ENCODE results near the gene LAMP1. TPM values are rescaled to one million over a fixed set of nuclear protein-coding genes. Genes with fewer than 3 reads are reported as not detected.
A peak's percentile ranks its signal among the peaks of the same experiment; 100 is the strongest.

The LAMP1 gene
- total RNA-seq, 1 donor from 2014 or later, result 152 TPM

DNA sequence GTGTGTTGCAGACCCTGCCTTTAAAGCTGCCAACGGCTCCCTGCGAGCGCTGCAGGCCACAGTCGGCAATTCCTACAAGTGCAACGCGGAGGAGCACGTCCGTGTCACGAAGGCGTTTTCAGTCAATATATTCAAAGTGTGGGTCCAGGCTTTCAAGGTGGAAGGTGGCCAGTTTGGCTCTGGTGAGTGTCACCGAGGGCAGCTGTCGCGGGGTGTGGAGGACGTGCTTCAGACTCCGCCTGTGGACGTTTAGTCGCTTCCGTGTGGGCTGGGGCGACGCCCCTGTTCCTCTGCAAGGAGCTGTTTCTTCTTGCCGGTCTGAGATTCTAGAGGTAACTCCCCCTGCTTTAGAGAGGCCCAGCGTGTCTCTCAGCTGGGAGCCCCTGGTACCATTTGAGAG is 24.5 kb downstream of the LAMP1 start:
- TF ChIP-seq, protein P1, sequence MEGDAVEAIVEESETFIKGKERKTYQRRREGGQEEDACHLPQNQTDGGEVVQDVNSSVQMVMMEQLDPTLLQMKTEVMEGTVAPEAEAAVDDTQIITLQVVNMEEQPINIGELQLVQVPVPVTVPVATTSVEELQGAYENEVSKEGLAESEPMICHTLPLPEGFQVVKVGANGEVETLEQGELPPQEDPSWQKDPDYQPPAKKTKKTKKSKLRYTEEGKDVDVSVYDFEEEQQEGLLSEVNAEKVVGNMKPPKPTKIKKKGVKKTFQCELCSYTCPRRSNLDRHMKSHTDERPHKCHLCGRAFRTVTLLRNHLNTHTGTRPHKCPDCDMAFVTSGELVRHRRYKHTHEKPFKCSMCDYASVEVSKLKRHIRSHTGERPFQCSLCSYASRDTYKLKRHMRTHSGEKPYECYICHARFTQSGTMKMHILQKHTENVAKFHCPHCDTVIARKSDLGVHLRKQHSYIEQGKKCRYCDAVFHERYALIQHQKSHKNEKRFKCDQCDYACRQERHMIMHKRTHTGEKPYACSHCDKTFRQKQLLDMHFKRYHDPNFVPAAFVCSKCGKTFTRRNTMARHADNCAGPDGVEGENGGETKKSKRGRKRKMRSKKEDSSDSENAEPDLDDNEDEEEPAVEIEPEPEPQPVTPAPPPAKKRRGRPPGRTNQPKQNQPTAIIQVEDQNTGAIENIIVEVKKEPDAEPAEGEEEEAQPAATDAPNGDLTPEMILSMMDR (conservative IDR thresholded peaks at IDR 0.05), result no peak
- Mint-ChIP-seq H3K27ac (no peak overlapping the region), H3K27me3 (no peaks in the 10 kb centered on the region), H3K9me3 (no peaks in the 10 kb centered on the region), H3K4me1 (ENCODE audit: unreplicated experiment) (no peaks in the 10 kb centered on the region), H3K4me3 (no peak overlapping the region), H3K36me3 (peaks cover 8% of the 10 kb centered on the region)
- DNase-seq (ENCODE audit: extremely low spot score, unreplicated experiment), result no peak

DNA sequence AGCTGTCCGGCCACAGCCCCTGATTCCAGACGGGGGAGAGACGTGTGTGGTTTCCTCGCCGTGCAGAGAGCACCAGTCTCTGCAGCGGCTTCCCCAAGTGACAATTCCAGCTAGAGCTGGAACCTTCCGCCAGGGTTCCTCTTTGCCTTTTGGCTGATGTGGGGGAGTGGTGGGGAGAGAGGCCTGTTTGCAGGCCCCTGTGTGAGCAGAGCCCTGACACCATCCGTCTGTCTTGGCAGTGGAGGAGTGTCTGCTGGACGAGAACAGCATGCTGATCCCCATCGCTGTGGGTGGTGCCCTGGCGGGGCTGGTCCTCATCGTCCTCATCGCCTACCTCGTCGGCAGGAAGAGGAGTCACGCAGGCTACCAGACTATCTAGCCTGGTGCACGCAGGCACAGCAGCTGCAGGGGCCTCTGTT is 25.0 kb downstream of the LAMP1 start:
- no peaks in the 10 kb centered on the region for H3K27me3 Mint-ChIP-seq
- no peaks in the 10 kb centered on the region for H3K9me3 Mint-ChIP-seq
- H3K36me3 Mint-ChIP-seq, result peaks cover 8% of the 10 kb centered on the region
- no peak overlapping the region for H3K27ac Mint-ChIP-seq
- DNase-seq (ENCODE audit: extremely low spot score, unreplicated experiment), result no peak
- H3K4me1 Mint-ChIP-seq (ENCODE audit: unreplicated experiment), result no peaks in the 10 kb centered on the region
- no peak overlapping the region for H3K4me3 Mint-ChIP-seq
- TF ChIP-seq, protein P1 (conservative IDR thresholded peaks at IDR 0.05), result no peak

DNA sequence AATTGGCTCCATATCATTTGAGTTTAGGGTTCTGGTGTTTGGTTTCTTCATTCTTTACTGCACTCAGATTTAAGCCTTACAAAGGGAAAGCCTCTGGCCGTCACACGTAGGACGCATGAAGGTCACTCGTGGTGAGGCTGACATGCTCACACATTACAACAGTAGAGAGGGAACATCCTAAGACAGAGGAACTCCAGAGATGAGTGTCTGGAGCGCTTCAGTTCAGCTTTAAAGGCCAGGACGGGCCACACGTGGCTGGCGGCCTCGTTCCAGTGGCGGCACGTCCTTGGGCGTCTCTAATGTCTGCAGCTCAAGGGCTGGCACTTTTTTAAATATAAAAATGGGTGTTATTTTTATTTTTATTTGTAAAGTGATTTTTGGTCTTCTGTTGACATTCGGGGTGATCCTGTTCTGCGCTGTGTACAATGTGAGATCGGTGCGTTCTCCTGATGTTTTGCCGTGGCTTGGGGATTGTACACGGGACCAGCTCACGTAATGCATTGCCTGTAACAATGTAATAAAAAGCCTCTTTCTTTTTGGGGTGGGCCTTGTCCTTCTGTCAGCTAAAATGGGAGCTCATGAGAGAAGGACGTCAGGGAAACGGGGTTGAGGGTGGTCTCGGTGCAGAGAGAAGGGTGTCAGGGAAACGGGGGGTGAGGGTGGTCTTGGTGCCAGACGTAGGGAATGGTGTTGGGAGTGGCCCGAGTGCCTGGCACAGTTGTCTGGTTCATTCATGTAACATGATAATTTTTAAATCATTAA is 26.0 kb downstream of the LAMP1 start:
- Mint-ChIP-seq H3K27me3 (no peaks in the 10 kb centered on the region), H3K27ac (peak overlapping the region; percentile 56), H3K4me1 (ENCODE audit: unreplicated experiment) (no peaks in the 10 kb centered on the region), H3K36me3 (peaks cover 8% of the 10 kb centered on the region), H3K9me3 (no peaks in the 10 kb centered on the region), H3K4me3 (no peak overlapping the region)
- TF ChIP-seq, protein P1 (conservative IDR thresholded peaks at IDR 0.05), result no peak
- no peak for DNase-seq (ENCODE audit: extremely low spot score, unreplicated experiment)

DNA sequence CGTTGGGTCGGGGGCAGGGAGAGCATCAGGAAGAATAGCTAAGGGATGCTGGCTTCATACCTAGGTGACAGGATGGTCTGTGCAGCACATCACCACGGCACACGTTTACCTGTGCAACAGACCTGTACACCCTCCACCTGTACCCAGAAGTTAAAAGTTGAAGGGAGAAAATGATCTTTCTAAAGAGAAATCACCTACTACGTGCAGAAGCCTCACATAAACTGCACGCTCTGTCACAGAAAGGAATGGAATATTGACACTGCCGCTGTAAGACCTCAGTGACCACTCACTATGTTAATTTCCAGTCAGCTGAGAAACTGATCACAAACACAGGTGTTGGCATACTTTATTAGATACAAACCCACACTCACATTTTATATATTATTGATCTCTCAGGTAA is 26.8 kb downstream of the LAMP1 start:
- H3K4me3 Mint-ChIP-seq, result no peak overlapping the region
- no peak overlapping the region for H3K27ac Mint-ChIP-seq
- DNase-seq (ENCODE audit: extremely low spot score, unreplicated experiment), result no peak
- TF ChIP-seq, protein P1 (conservative IDR thresholded peaks at IDR 0.05), result no peak
- no peaks in the 10 kb centered on the region for H3K4me1 Mint-ChIP-seq (ENCODE audit: unreplicated experiment)
- peaks cover 8% of the 10 kb centered on the region for H3K36me3 Mint-ChIP-seq
- H3K9me3 Mint-ChIP-seq, result no peaks in the 10 kb centered on the region
- no peaks in the 10 kb centered on the region for H3K27me3 Mint-ChIP-seq

DNA sequence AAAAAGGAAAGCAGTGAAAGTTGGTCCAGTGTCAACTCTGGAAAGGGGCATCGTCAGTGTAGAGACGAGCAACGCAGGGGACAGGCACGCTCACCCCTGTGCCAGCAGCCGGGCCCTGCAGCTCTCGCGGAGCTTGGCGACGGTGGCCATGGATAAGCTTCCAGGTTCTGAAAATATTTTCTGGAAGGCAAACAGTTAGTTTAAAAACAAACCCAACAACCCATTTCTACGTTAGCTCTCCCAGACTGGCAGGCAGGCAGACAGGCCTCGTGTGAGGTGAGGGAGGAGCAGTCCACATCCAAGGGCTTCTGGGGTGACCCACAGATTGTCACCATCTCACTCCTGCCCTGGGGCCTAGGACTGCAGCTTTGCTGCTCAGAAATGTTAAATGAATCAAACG is 27.4 kb downstream of the LAMP1 start:
- Mint-ChIP-seq H3K4me3 (no peak overlapping the region), H3K9me3 (no peaks in the 10 kb centered on the region), H3K27ac (no peak overlapping the region), H3K4me1 (ENCODE audit: unreplicated experiment) (no peaks in the 10 kb centered on the region), H3K27me3 (no peaks in the 10 kb centered on the region), H3K36me3 (peaks cover 8% of the 10 kb centered on the region)
- no peak for DNase-seq (ENCODE audit: extremely low spot score, unreplicated experiment)
- TF ChIP-seq, protein P1 (conservative IDR thresholded peaks at IDR 0.05), result no peak

Data from type B pancreatic cell (in vitro differentiated cells).